GM12864 (cell line): ENCODE data around the gene SMARCB1.

Source experiments
- DNase-seq: peaks from one replicate; pipeline ENCODE4 v3.0.0-alpha.2; 2011; ENCODE audit warnings: low read depth
- H3K4me3 ChIP-seq: 2 replicates; pipeline ENCODE4 v1.5.1; 2011; ENCODE audit warnings: mild to moderate bottlenecking, low read depth, low read length, control low read depth
- TF ChIP-seq, protein P1 (sequence below): IDR thresholded peaks from 2 replicates; pipeline ENCODE4 v1.5.1; 2011; ENCODE audit warnings: low read depth, mild to moderate bottlenecking, moderate library complexity, low read length, control low read depth, inconsistent platforms; ENCODE audit errors: missing control alignments

Gene SMARCB1

DNA sequence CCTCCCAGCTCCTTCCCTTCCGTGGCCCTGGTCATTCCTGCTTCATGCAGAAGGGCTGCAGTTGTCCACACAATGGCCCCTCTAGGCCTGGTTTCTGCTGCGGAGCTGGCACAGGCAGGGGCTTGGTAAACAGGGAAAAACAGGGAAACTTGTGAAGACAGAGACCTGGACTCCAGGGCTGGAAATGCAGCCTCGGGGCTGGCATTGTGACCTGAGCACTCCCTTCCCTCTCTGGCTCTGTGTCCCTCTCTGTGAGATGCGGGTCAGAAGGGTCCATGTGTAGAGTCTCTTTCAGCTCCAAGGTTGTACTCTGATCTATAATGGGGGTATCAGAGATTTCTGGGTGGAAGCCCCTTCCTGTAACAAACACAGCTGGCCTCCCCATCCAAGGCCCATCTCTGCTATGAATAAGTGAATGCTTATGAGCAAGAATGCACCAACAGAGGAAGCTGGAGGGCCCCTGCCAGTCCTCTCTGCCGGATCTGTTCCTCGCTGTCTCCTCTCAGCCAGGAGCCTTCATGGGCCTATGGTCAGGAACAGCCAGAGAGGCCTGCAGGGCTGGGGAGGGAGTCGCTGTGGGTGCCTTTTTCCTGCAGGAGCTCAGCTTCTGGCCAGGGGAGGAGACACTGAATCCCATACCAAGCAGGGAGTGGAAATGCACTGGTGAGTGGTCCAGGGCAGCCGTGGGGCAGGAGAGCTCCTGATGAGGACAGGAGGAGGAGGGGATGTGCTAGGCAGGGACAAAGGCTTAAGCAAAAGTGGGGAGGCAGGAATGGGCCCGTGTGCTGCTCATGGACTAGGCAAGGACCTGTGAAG is 58.7 kb downstream of the SMARCB1 start:
- DNase-seq: no peak
- H3K4me3 ChIP-seq: no peak overlapping the region
- TF ChIP-seq, protein P1, sequence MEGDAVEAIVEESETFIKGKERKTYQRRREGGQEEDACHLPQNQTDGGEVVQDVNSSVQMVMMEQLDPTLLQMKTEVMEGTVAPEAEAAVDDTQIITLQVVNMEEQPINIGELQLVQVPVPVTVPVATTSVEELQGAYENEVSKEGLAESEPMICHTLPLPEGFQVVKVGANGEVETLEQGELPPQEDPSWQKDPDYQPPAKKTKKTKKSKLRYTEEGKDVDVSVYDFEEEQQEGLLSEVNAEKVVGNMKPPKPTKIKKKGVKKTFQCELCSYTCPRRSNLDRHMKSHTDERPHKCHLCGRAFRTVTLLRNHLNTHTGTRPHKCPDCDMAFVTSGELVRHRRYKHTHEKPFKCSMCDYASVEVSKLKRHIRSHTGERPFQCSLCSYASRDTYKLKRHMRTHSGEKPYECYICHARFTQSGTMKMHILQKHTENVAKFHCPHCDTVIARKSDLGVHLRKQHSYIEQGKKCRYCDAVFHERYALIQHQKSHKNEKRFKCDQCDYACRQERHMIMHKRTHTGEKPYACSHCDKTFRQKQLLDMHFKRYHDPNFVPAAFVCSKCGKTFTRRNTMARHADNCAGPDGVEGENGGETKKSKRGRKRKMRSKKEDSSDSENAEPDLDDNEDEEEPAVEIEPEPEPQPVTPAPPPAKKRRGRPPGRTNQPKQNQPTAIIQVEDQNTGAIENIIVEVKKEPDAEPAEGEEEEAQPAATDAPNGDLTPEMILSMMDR: no peak

DNA sequence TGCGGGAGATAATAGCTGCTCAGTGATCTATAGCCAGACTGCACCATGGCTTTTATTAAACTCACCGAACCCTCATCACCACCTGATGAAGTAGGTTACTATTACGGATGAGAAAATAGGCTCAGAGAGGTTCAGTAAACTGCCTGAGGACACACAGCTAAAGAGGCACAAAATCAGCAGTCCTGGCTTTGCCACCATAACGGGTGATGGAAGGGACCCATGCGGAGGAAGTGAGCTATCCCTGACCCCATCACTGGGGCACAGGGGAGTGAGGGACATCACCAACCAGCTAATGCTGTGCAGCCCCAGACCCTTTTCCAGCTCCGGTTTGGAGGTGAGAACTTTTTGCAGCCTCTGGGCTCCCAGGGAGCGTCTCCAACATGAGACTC is 59.3 kb downstream of the SMARCB1 start:
- TF ChIP-seq, protein P1: no peak
- no peak for DNase-seq
- no peak overlapping the region for H3K4me3 ChIP-seq

DNA sequence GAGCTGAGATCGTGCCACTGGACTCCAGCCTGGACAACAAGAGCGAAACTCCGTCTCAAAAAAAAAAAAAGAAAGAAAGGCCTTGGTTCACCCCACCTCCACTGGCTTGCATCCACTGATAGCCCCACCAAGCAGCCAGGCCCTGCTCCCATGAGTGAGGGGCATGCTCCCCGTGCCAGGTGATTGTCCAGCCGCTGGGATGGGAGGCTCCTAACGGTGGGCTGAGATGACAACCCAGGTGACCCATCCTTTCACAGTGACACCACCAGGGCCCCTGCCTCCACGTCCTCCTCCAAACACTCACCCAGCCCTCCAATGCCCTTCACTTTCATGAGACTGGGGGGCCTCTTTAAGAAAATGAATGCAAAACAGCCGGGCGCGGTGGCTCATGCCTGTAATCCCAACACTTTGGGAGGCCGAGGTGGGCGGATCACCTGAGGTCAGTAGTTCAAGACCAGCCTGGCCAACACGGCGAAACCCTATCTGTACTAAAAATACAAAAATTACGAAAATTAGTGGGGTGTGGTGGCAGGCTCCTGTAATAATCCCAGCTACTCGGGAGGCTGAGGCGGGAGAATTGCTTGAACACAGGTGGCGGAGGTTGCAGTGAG is 60.6 kb downstream of the SMARCB1 start:
- TF ChIP-seq, protein P1: no peak
- DNase-seq: no peak
- H3K4me3 ChIP-seq: no peak overlapping the region

DNA sequence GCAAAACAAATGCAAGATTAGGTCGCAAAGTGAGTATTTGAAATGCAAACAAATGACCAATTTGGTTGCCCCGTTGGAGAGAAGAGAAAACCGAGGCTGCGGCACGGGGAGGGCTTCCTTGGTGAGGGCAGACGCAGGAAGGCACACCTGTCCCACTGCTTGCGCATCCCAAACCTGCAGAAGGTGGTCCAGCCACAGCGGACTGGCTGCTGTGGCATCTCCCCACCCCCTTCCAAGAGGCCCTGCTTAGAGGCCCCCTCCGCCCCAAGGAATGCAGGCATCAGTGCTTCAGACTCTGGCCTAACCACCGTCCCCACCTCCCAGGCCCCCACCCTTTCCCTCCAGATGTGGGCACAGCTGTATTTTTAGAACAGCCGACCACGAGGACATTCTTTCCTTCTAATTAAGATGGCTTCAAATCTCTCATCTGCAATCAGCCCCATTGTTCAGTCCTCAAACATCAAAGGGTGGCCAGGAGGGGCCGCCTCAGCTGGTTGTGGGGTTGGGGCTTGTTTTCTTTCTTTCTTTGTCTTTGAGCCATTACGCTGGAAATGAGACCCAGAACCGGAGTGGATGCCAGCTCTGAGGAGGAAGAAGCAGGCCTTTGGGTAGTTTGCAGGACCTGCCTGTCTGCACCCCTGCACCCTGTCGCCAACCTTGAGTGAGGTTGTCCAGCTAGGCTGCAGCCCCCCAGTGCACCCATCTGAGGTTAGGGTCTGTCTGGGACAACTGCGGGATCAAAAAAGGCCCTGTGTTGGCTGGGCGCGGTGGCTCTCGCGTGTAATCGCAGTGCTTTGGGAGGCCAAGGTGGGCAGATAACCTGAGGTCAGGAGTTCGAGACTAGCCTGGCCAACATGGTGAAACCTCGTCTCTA is 61.5 kb downstream of the SMARCB1 start:
- DNase-seq: no peak
- TF ChIP-seq, protein P1: no peak
- no peak overlapping the region for H3K4me3 ChIP-seq

DNA sequence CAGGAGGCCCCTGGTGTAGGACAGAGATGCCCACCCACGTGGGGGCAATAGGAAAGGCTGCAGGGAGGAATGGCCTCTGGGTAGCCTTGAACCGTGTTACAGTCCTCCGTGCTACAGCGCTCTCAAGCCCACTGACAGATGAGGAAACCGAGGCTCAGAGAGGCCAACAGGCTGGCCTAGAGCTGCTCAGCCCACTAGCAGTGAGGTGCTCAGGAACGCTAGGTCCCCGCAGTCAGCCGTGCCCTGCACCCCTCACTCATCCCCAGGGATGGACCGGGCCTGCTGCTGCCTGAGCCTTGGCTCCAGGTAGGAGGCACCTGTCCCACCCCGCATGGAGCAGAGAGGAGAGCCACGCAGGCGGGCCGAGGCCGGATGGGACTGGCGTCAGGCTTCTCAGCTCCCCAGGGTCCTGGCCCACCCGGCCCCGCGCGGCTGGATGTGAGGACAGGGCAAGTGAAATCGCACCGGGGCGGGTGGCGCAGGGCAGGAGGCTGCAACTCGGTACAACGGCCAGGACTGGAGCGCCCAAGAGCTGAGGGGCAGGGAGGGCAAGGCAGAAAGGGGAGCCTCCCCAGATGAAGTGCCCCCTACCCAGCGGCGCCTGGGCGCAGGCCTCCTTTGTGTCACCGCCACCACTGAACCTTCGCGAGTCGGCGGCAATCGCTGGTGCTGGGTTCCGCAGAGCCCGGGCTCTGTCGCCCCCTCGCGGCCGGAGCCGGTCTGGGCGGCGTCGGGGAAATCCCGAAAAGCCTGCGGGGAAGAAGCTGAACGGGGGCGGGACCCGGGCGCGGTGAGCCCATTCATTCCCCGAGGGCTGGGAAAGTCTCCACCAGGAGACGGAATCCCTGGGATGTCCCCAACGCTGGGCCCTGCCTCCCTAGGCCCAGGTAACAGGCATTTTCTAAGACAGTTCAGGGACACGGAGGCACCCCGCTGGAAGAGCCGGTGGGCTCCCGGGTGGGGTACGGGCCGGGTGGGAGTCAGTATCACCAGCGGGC is 62.5 kb downstream of the SMARCB1 start:
- TF ChIP-seq, protein P1: peak; percentile 90
- H3K4me3 ChIP-seq: peak overlapping the region; percentile 56
- DNase-seq: no peak

DNA sequence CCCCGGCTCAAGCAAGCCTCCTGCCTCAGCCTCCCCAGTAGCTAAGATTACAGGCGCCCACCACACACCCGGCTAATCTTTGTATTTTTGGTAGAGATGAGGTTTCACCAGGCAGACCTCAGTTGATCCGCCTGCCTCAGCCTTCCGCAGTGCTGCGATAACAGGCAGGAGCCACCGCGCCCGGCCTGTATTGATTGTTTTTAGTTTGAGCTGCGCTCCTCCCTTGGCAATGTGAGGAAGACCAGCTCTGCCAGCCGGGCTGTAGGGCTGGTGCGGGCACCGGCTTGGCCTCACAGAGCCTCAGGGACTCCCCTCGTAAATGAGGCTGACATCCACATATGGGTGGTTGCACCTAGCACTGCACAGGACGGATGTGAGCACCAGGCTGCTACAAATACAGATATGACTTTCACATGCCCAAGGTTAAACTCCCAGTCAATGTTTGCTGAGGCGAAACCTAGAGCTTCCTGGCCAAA is 63.4 kb downstream of the SMARCB1 start:
- no peak for DNase-seq
- TF ChIP-seq, protein P1: no peak
- H3K4me3 ChIP-seq: peak overlapping the region; percentile 56; the same call in 1 of the 2 replicates
